ENCODE data around the gene SIX2.

SIX2 gene

GRCh38 chr2:45002686-45003085 lies 6.6 kb downstream of the SIX2 start:
- H3K36me3 ChIP-seq (ENCODE audit: insufficient read depth, low read length), result no peaks in the 10 kb centered on the region
- no peak overlapping the region for H2AFZ ChIP-seq (ENCODE audit: low read length)
- no peaks in the 10 kb centered on the region for H3K9me2 ChIP-seq (replicated peaks; ENCODE audit: low read depth, low read length)
- H3K4me1 ChIP-seq (ENCODE audit: insufficient read depth, low read length, poor library complexity, severe bottlenecking), result no peaks in the 10 kb centered on the region
- no peaks in the 10 kb centered on the region for H4K20me1 ChIP-seq (ENCODE audit: insufficient read depth, low read length, poor library complexity, severe bottlenecking)
- no peaks in the 10 kb centered on the region for H3F3A ChIP-seq (ENCODE audit: low read depth)
- H3K9ac ChIP-seq (ENCODE audit: low read depth, low read length, poor library complexity, severe bottlenecking), result no peak overlapping the region
- no peaks in the 10 kb centered on the region for H3K79me2 ChIP-seq (ENCODE audit: insufficient read depth, low read length)
- H3K9me3 ChIP-seq (ENCODE audit: insufficient read depth, low read depth, low read length), result no peaks in the 10 kb centered on the region
- H3K27me3 ChIP-seq (ENCODE audit: insufficient read depth, low read length, poor library complexity, severe bottlenecking), result no peaks in the 10 kb centered on the region
- H3K4me2 ChIP-seq (ENCODE audit: low read depth, low read length, poor library complexity, severe bottlenecking), result no peak overlapping the region
- H3K4me3 ChIP-seq (ENCODE audit: low read length, poor library complexity, severe bottlenecking), result no peak overlapping the region
- TF ChIP-seq EZH2phosphoT487 (IDR thresholded peaks at IDR 0.05; ENCODE audit: borderline replicate concordance) (no peak), CTCF (conservative IDR thresholded peaks at IDR 0.05; ENCODE audit: low read length) (no peak)

GRCh38 chr2:45001869-45002385 lies 7.3 kb downstream of the SIX2 start:
- Histone ChIP-seq H3K36me3 (ENCODE audit: insufficient read depth, low read length) (no peaks in the 10 kb centered on the region), H3K4me2 (ENCODE audit: low read depth, low read length, poor library complexity, severe bottlenecking) (no peak overlapping the region), H3K9ac (ENCODE audit: low read depth, low read length, poor library complexity, severe bottlenecking) (no peak overlapping the region), H4K20me1 (ENCODE audit: insufficient read depth, low read length, poor library complexity, severe bottlenecking) (no peaks in the 10 kb centered on the region), H3K4me1 (ENCODE audit: insufficient read depth, low read length, poor library complexity, severe bottlenecking) (no peaks in the 10 kb centered on the region), H3K79me2 (ENCODE audit: insufficient read depth, low read length) (no peaks in the 10 kb centered on the region), H3K9me2 (replicated peaks; ENCODE audit: low read depth, low read length) (no peaks in the 10 kb centered on the region), H3K4me3 (ENCODE audit: low read length, poor library complexity, severe bottlenecking) (no peak overlapping the region), H3K27me3 (ENCODE audit: insufficient read depth, low read length, poor library complexity, severe bottlenecking) (no peaks in the 10 kb centered on the region), H3K9me3 (ENCODE audit: insufficient read depth, low read depth, low read length) (no peaks in the 10 kb centered on the region), H3F3A (ENCODE audit: low read depth) (no peaks in the 10 kb centered on the region), H2AFZ (ENCODE audit: low read length) (no peak overlapping the region)
- TF ChIP-seq CTCF (conservative IDR thresholded peaks at IDR 0.05; ENCODE audit: low read length), result no peak
- TF ChIP-seq EZH2phosphoT487 (IDR thresholded peaks at IDR 0.05; ENCODE audit: borderline replicate concordance), result no peak

- Histone ChIP-seq H2AFZ (ENCODE audit: low read length) (no peak overlapping the region), H4K20me1 (ENCODE audit: insufficient read depth, low read length, poor library complexity, severe bottlenecking) (no peaks in the 10 kb centered on the region), H3K9ac (ENCODE audit: low read depth, low read length, poor library complexity, severe bottlenecking) (no peak overlapping the region), H3K36me3 (ENCODE audit: insufficient read depth, low read length) (no peaks in the 10 kb centered on the region), H3F3A (ENCODE audit: low read depth) (no peaks in the 10 kb centered on the region), H3K9me2 (replicated peaks; ENCODE audit: low read depth, low read length) (no peaks in the 10 kb centered on the region), H3K79me2 (ENCODE audit: insufficient read depth, low read length) (no peaks in the 10 kb centered on the region), H3K4me1 (ENCODE audit: insufficient read depth, low read length, poor library complexity, severe bottlenecking) (no peaks in the 10 kb centered on the region), H3K4me3 (ENCODE audit: low read length, poor library complexity, severe bottlenecking) (no peak overlapping the region), H3K27me3 (ENCODE audit: insufficient read depth, low read length, poor library complexity, severe bottlenecking) (no peaks in the 10 kb centered on the region), H3K9me3 (ENCODE audit: insufficient read depth, low read depth, low read length) (no peaks in the 10 kb centered on the region), H3K4me2 (ENCODE audit: low read depth, low read length, poor library complexity, severe bottlenecking) (no peak overlapping the region)
- TF ChIP-seq CTCF (conservative IDR thresholded peaks at IDR 0.05; ENCODE audit: low read length) (no peak), EZH2phosphoT487 (IDR thresholded peaks at IDR 0.05; ENCODE audit: borderline replicate concordance) (no peak)
These were observed 8.1 kb downstream of the SIX2 start for GRCh38 chr2:45000921-45001868.
